ENCODE measurements around the gene SCAF11.

Gene SCAF11

DNA sequence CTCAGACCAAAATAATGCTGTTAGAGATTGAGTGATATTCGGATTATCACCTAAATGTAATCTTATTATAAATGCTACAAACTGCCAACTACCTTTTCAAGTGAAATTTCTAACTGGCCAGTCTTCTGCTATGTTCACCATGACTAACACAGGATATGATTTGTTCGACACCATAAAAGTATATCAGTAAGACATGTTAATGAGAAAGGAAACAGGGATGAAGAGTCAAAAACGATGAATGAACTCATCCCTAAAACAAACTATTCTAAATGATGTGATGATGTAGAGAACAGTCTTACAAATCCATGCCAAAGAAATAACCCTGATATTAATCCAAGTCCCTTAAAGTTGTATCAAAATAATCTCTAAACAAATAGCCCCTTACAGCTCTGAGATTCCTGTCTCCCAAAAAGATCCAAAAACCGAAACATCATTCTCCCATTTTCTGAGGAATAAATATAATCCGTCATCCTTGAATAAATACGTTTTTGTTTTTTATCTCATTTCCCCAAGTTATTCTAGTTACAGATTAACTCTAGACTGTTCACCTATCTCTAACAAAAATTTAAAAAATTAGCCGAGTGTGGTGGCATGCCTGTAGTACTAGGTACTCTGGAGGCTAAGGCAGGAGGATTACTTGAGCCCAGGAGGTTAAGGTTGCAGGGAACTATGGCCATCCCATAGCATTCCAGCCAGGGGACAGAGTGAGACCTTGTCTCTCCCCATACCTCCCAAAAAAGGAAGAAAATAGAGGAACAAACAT is 9.1 kb downstream of the SCAF11 start:
- DNase-seq, result no peak

DNA sequence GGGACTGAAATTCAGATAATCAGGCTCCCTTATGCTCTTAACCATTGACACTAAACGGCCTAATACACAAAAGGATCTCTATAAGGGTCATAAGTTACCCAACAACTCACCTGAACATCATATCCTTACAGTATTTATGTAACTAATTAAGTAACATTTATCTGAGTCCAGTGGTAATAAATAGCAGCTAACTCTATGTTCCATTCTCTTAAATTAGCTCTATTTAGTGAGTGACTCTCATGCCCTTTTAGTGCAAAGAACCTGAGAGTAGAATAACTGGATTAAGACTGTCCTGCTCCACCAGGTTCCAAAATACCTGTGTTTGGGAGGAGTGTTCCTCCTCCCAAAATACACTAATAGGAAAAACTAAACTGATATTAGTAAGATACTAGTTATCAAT is 9.8 kb downstream of the SCAF11 start:
- DNase-seq, result no peak

DNA sequence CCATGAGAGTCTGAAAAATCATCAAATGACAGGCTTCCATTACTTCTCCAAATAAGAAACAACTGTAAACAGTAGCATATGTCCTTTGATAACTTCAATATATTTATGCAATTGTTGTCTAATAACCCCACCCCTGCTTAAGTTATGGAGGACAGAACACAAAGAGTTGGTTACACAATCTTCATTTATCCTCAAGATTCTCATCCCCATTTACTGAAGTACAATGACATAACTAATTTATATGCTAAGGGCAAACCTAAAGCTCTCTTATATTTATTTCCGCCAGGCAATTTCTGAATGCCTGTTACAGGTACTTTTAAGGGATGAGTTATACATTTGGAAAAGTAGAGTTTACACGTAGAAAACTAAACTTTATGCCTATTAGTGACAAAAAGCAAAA is 12.3 kb downstream of the SCAF11 start:
- DNase-seq, result no peak

DNA sequence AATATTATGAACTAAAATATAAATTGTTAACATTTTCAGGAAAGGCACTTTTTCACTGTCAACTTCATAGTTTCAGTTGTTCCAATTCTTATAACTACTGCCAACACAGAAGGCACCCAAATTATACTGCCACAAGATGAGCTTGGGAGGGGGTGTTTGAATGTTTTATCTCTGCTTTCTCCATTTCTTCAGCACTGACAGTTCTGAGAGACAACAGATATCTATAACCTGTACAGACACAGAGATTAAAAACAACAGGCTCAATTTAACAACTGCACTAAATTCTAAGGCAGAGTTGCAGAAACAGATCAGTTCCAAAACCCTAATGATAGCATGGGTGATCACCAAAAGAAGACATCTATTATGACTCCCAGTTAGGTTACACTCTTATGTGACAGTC is 12.8 kb downstream of the SCAF11 start:
- no peak for DNase-seq

DNA sequence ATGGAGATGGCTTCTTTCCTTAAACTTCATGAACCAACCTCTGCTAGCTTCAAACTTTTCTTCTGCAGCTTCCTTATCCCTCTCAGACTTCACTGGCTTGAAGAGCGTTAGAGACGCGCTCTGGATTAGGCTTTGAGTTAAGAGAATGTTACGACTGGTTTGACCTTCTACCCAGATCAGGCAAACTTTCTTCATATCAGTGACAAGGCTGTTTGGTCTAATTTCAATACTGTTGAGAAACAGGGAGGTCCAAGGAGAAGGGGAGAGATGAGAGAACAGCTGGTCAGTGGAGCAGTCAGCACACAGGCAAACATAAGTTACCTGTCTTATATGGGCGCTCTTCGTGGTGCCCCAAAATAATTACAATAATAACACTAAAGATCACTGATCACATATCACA is 14.9 kb downstream of the SCAF11 start:
- DNase-seq, result no peak

DNA sequence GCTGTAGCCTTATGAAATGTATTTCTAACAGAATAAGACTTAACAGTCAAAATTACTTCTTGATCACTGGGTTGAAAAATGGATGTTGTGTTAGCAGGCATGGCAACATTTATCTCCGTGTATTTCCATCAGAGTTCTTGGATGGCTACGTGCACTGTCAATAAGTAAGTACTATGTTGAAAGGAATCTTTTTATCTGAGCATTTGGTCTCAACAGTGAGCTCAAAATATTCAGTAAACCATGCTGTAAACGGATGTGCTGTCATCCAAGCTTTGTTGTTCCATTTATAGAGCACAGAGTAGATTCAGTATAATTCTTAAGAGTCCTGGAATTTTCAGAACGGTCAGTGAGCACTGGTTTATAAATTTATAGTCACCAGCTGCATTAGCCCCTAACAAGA is 15.5 kb downstream of the SCAF11 start:
- no peak for DNase-seq

DNA sequence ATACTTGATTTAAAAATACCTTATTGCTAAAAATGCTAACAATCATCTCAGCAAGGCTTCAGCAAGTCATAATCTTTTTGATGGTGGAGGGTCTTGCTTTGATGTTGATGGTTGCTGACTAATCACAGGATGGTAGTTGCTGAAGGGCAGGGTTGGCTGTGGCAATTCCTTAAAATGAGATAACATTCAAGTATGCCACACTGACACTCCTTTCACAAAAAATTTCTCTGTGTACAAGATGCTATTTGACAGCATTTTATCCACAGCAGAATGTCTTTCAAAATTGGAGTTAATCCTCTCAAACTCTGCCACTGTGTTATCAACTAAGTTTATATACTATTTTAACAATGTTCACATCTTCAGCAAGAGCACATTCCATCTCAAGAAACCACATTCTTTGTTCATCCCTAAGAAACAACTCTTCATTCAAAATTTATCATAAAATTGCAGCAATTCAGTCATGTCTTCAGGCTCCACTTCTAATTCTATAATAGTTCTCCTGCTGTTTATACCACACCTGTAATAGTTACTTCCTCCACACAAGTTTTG is 16.1 kb downstream of the SCAF11 start:
- DNase-seq, result no peak

DNA sequence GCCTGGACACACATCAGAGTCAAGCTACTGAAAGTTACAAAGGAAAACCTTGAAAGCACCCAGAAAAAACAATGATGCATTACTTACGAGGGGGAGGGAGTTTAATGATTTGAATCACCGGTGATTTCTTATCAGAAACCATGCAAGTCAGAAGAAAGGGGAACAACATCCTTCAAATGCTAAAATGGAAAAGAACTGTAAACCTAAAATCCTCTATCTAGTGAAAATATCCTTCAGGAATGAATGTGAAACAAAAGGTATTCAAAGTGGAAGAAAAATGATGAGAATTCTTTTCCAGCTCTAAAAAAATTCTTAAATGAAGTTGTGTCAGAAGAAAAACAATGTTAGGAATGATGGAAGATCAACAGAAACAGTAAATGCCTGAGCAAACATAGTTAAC is 16.8 kb downstream of the SCAF11 start:
- no peak for DNase-seq

DNA sequence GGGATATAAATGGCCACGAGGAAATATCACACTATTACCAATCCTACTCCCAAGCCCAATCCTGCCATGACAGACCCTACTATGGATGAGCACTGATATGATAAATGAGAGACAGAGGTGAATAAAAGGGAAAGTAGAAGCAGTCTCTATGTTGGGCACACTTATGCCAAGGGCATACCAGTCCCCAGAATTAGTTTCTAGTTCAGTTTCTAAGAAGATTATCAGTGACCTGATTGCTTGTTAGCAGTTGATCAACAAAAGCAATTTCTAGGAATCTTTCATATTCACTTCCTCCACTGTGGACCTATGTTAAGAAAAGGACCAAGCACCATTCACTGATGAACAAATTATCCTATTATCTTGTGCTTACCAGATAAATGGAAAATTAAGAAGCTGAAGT is 20.0 kb downstream of the SCAF11 start:
- DNase-seq, result no peak

DNA sequence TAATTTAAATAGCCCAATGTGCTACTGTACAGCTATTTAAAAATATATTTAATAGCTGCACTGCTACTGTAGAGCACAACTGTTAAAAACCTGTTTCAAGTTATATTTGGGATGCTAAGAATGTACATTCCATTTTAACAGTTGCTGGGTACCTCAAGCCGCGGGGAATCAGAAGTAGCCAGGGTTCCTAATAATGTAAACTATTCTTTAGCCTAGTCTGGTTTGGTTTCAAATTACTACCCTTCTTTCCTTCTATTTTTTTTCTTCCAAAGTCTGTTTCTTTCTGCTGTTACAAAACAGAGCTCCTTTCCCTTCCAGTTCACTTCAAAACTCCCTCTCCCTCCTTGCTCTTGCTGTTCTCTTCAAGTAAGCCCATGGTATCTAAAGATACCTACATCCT is 21.3 kb downstream of the SCAF11 start:
- no peak for DNase-seq

DNA sequence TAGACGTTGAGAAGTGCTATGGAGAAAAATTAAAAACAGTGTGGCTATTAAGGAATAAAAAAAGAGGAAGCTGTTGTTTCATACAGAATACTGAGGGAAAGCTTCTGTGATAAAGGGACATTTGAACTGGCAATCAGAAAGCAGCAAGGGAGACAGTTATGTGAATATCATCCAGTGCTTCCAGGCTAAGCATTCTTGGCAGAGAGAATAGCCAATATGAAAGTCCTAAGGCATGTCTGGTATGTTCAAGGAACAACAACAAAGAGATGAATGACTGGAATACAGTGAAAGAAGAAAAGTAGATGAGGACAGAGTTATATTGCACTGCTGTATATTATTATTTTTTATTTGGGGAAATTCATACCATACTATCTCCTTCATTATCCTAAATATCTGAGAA is 23.9 kb downstream of the SCAF11 start:
- no peak for DNase-seq

DNA sequence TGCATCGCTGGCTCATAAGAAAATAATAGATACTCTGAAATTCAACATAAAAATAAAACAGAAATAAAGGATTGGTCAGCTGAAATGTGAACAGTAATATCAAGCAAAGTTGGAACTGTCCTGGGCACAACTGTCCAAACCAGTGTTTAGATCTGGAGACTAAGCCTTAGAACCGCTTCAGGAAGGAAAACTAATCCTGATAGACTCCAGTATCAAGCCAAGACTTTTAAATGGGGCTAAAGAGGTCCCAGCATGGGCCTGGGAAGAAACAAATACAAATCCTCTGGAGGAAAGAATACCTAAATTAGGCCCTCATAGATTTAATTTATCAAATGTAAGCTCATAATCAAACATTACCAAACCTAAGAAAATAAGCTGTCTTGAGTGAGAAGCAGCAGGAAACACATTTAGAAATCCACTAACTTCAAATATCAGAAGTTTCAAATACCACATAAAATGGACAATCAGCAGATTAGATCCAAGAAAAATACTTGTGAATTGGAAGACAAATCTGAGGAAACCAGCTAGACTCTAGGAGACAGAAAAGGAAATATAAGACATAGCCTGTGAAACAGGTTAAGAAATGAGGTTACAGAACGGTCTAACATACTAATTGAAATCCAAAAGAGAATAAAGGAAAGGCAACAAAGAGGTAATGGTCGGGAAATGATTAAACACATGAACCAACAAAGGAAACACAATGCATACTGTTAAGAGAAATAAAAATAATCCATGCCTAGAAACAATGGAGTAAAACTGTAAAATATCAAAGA is 27.6 kb downstream of the SCAF11 start:
- DNase-seq, result no peak

DNA sequence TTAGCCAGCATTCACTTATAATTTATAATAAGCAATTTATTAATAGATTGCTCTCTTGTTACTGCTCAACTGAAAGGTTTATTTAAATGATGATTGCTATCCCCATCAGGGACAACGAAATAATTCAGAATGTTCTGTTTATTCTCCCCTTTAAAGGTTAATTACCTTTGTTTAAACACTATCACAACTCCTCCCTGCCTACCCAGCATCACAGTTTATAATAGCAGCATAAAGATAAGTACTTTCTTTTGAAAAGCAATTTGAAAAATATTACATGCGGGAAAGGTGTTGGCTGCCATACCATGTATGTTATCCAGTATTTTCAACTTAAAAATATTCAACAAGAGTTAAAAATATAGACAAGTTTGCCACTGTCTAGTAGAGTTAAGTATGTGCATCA is 30.6 kb downstream of the SCAF11 start:
- DNase-seq, result no peak

DNA sequence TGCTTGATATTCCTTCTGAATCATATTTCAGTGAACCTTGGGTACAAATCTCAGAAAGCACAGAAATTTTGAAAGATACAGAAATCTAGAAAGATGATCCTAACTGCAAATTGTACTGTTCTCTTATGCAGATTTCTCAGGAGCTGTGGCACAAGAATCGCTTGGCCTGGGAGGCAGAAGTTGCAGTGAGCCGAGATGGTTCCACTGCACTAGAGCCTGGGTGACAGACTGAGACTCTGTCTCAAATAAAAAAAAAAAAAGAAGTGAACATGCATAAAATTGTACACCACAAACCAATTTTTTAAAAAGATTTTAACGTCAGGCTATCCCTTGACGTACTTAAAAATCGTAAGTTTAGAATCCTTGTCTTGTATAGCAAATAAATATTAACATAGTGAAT is 31.3 kb downstream of the SCAF11 start:
- DNase-seq, result no peak

DNA sequence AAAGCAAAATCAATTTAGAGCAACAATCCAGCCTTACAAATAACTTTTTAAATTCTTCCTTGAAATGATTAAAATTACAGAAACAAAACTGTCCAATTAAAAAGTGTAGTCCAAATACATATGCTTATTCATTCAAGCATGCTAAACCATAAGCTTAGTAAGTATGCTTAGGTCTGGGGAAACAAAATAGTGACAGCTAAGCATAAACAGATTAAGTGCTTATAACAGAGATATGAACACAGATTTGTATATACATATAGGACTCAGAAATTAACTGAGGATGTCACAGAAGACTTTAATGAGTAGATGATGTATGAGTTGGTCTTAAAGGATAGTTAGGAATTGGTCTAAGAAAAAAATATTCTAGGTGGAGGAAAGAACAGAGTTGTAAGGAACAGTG is 41.8 kb downstream of the SCAF11 start:
- no peak for DNase-seq

DNA sequence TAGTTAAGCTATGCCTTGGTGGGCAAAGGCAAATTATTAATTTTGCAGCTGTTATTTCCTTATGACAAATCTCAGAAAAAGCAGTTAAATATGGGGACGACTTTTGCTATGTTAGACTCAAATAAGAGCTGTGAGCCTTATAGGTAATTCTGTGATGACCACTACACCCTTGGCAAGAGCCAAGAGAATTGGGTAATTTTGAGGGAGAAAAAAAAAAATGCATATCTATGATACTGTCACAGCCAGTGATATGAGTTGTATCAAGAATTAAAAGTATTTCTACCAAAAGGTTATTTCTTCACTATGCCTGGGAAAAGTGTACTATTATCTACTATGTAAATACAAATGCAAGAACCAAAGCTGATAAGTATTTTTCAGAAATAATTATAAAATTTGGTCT is 43.9 kb downstream of the SCAF11 start:
- DNase-seq, result no peak

DNA sequence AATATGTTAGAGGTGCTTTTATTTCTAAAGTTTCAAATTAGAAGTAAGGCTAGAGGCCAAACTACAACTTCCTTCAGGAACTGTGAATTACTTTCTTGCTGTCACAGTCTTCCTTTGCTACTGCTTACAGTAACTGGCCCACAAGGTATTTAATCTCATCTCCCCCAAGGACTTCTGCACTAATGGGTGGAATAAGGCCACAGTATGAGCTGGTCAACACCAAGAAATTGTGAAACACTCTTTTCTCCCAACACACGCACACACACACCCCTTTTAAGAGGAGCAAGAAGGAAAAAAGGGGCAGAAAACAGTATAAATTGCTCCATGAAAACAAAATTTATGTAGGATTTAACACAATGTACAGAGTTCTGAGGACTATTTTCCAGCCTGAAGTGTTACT is 45.6 kb downstream of the SCAF11 start:
- DNase-seq, result no peak

DNA sequence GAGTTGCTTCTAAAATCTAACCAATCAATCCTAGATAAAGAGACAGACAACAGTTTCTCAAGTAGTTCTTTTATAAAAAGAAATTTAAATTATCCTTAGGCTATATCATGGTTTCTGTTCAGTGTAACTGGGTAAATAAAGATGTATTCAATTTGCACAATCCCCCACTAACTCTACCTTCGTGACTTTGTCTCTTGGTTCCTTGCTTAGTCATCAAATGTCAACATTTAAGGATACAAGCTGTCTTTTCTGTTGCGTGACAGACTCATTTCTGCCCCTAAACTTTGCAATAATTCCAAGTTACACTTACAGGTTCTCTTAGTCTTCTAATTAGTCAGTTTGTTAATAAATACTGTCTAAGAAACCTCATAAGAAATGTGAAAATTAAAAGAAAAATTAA is 50.6 kb downstream of the SCAF11 start:
- no peak for DNase-seq

DNA sequence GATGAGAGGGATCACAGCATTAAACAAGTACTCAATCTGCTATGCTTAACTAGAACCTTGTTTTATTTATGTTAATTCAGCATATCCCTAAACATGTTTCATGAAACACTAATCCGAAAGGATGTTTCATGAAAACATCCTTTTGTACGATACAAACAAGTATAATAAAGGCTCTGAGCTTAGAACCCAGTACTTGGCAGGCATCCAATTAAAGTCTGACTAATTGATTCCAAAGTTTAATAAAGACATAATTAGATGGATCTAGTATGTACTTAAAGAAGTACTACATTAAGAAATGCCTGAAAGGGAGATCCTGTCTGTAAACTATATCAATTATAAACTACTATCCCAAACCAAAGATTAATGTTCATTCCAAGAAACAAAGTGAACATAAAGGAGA is 51.8 kb downstream of the SCAF11 start:
- DNase-seq, result peak; percentile 12

DNA sequence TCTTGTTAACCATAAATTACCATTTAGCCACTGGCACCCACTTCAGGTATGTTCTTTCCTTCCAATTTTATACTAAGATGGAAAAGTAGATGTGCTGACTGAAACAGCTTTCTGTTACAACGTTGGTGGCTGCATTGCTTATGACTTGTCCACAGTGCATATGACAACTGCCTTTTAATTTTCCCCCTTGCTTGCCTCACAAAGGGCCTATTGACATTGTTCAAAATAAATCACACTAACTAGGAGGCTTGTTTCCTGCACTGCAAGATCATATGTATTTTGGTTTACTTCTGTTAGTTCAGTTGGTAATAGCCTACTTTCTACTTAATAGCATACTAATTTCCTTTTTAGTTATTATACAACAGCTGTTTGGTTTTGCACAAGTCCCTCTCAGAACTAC is 55.4 kb downstream of the SCAF11 start:
- DNase-seq, result no peak

DNA sequence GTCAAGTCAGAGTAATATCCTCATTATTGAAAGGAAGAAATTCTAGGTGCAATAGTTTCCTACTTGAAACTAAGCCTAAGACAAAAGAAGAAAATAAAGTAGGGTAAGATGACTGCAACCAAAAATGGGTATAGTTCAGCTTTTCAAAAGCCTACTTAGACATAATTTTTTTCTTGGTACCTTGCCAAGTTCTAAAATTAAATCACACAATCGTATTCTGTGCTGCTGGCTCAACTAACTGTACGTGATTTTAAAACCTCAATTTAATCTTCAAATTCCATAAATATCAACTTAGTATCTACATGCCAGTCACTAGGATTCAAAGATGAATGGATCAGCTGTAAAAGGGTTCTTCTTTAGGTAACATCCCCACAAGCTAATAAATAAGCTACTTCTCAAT is 56.9 kb downstream of the SCAF11 start:
- no peak for DNase-seq

DNA sequence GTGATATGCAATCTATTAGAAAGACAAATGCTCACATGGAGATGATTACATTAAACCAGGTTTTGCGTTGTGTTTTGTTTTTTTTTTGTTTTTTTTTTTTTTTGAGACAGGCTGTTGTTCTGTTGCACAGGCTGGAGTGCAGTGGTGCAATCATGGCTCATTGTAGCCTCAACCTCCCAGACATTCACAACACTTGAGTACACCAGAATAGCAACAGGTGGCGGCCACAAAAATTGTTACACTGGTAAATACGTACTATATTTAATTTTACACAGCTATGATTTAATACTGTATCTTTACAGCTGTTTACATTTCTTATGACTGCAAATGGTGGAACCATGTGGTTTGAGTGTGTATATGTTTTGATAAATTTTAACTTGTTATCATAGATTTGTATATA is 60.0 kb downstream of the SCAF11 start:
- no peak for DNase-seq

DNA sequence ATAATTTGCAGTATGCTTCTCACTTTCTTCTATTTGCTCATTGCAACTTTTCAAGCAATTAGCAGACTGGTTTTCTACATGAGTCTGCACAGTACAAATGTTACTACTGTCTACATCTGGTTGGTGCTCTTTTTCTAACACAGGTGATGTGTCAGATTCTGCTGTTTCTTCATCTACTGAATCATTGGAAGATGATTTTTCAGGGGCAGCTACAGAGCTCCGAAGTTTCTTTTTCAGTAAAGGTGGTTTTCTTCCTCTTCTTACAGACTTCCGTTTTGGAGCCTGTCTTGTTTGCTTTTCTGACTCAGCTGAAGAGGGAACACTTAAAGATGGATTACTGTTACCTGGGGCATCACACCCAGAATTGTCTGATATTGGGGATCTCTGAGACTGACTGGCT is 62.1 kb downstream of the SCAF11 start:
- no peak for DNase-seq

DNA sequence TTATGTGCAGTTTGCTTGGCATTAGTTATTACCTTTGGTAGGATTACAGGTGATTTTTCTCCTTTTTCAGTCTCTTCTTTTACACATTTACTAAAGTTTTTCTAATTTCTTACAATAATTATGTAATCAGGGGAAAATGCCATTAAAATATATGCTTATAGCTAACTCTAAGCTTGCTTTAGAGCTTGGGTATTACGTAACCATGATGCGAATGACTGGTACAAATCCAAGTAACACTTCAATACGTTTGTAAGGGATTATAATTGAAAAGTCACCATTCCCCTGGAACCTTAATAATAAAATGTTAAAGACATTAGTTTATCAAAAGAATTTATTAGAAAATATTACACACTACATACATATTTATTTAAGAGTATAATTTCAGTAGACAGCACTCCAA is 71.6 kb downstream of the SCAF11 start:
- no peak for DNase-seq

DNA sequence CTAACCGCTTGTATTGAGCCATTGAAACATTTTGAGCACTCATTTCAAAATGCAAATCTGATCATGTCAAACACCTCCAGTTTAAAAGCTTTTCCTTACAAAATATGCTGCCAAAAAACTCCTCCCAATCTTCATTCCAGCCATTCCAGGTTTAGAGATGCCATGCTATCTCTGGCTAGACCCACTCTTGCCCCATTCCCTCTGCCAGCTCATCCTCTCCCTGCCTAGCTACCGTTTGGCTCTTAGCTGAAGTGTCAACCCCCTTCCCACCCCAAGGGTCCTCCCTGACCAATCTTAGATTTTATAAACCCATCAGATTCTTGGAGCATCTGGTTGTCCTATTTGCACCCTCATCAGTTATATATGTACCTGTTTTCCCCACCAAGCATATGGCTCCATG is 75.0 kb downstream of the SCAF11 start:
- DNase-seq, result no peak
